Midbrain (tissue), 1 donor: ENCODE data around the gene TSPAN18.

Experiments used
- DNase-seq: peaks from one replicate; lab custom pipeline; 2025; lab: John Stamatoyannopoulos, UW

The TSPAN18 gene

DNA sequence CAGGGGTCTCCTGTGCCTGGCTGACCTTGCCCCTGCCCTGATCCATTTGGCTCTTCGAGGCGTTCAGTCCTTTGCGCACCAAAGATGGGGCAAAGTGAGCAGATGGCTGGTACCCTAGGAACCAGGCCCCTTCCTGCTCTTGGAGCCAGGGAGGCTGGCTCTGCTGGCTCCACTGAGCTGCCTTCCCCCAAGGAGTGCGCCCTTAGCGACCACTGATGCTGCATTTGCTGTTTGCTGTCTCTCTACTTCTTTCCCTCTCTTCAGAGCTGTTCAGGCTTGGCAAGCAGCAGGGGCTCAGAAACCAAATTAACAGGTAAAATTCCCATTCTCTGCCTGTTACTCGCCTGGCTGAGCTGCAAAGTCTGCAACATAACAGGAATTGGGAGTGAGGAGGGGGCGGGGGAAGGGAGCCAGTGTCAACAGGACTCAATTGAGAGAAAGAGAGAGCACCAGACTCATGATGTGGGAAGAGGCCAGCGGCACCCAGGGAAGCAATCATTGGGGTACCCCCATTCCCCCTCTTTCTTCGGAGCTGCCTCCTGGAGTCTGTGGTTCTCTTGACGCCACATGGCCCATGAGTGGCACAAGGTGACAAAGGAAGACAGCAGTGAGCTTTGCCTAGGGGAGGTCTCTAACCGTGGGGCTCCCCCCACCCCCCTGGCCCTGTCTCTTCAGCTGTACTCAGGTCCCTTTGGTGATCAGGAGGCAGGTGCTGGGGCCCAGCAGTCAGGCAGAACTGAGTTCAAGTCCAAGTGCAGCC is 121.6 kb downstream of the TSPAN18 start:
- DNase-seq = no peak

DNA sequence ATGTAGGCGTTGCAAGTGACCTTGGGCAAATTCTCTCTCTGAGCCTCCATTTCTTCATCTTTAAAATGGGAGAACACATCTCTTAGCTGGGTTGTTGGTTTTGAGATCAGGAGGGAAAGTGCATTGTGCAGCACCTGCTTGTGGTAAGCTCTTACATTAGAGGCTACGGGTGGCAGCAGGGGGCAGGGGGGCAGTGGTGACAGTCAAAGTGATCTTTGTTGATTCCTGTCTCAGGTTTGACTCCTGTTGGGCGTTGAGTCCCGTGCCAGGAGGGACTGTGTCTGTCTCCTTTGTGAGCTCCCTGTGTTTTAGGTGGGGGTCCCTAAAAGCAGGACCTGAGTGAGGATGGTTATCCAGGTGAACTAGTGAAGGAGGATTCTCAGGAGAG is 122.2 kb downstream of the TSPAN18 start:
- no peak for DNase-seq

DNA sequence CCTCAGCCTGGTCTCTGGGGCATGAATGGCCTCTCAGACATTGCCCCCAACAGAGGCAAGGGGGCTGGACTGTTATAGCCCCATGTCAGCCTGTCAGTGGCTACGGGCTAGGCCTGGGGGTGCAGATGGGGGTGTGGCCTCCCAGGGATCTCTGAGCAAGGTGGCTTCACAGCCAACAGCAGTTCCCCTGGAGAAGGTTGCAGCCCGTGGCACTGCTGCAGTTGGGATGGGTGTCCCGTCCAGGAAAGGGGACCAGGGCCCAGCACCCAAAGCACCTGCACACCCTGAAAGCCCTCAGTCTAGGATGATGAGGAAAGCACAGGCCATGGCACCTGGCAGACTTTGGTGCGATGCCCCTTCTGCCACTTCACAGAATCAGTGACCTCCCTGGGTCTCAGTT is 122.7 kb downstream of the TSPAN18 start:
- no peak for DNase-seq

DNA sequence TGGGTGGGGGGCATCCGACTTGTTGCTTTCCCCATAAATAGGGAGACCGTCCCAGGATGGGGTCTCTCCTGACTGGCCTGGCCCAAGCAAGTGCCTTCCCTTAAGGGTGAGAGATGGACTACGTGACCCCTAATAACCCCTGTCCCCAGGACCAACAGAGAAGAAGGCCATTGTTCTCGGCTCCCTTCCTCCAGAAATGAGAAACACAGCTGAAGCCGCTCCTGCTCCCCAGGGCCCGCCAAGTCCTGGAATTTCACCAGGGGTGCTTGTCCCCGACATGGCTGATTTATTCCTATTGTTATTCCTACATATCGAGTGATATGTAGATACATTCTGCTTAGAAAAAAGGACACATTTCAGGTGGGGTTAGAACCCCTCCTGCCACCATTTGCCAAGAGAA is 123.2 kb downstream of the TSPAN18 start:
- no peak for DNase-seq

DNA sequence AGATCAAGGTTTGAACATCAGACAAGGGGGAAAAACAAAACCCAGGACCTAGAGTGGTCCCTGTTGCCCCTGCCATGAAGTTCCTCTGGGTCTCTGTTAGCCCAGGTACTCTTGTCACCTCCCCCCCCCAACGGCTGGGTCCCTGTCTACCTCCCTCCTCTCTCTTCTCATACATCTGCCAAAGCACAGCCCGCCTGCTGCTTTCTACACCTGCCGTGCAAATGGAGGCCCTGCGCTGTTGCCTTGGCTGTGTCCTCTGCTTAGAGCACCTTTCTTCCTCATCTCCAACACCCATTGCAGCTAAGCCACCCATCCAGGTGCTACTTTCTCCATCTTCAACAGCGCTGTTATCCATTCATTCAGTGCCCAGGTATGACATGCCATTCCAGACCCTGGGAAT is 124.7 kb downstream of the TSPAN18 start:
- no peak for DNase-seq

DNA sequence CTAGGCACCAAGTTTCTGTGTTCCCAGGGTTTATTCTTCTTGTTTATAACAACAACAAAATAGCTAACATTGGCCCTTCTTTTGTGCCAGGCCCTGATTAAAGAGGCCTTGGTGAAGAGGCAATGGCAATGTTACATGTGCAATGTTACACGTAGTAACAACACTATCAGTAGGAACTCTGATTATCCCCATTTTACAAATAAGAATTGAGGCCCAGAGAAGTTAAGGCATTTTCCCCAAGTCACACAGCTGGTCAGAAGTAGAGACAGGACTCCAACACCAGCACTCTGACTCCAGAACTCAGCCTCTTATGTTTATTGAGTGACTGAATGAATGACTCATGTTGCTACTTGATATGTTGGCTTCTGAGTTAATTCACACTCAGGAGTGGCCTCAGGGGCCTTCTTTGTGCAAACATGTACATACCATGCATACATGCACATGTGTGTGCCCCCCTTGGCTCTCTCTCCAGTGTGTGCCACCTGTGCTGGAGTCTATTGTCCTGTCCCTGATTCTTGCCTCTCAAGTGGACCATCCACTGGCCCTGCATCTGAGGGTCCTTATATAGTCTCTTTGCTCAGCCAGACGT is 125.5 kb downstream of the TSPAN18 start:
- no peak for DNase-seq

DNA sequence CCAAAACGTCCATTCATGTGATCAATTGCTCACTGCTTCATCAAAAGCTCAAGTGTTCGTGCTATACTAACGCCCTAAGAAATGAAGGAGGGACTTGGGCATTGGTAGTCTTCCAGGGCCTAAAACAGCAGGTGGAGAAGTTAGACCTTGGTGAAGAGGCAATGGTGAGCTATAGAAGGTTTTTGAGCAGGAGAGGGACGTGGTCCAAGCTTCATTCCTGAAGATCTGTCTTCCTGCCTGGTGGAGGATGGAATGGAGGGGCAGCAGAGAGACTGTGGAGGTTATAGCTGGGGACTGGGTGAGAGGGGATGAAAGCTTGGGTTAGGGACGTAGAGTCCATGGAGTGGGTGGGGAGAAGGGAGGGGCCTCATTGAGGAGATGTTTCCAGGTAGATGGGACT is 126.2 kb downstream of the TSPAN18 start:
- no peak for DNase-seq

DNA sequence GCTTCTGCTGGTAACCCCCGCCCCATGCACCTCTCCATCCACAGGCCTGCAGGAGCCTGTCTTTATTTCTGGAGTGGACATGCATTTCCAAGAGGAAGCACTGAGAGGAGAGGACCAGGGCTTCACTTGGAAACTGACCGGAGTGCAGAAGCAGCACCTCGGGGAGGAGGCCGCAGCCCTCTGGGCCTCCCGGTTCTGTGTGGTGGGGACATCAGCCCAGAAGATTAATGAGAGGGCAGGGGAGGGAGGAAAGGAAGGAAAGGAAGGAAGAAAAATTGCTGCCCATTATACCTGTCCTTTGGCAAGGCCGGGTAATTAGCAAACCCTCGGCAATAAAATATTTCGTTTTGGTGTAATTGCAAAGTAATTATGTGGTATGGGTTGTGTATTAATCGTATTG is 126.9 kb downstream of the TSPAN18 start:
- DNase-seq = no peak

DNA sequence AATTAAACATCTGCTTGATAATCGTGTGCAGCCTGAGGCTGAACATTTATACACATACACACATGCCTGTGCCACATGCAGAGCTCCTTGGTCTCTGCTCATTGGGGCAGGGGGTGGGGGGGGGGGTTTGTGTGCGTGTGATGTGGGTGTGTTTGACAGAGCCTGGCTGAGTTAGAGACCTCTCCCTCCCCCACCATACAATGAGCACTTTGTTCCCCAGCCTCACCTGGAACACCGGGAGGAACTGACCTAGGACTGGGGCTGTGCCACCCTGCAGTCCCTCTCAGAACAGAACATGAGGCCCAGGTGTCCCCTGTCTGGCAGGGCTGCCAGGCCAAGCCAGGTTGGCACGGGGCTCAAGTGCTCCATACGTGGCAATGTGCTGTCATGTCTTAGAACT is 127.3 kb downstream of the TSPAN18 start:
- DNase-seq = no peak

DNA sequence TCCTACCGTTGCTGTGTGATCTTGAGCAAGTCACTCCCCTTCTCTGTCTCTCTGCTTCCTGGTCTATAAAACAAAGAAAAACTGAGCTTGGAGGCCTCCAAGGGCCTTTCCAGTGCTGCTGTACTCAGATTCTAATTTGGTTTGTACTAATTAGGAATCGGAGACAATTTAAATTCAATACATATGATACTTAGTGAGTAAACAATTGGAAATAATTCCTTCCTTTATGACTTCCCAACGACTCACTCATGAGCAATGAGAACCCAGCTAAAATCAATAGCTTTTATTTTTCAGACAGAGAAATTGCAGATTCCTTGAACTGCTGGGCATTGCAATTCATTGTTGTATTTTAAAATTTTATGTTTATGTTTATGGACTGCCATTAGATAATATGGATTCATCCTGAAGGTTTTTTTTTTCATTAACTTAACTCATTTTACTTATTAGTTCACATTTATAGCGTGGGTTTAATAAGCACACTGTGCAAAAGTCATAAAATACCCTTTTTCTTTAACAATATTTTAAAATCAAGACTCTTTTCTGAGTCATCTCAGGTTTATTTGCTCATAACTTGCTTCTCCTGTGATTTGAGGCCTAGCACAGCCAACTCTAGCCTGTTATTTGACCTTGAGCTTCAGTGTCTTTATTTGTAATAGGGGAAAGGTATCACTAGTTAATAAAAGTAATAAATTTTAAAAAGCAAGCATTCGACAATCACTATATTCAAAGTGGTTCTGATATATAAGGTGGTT is 128.2 kb downstream of the TSPAN18 start:
- no peak for DNase-seq

DNA sequence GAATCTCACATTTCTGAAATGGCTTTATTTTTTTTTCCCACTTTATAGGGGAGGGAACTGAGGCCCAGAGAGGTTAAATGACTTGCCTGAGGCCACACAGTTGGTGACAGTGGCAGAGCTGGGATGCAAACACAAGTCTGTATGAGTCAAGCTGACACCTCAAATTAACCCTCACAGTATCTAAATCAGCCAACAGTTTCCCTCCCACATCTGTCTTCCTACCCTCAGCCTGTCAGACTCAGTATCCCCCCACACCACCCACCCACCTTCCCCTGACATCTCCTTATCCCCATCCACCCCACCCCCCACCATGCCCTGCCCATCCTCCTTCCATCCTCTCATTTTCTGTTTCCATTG is 128.7 kb downstream of the TSPAN18 start:
- DNase-seq = no peak

DNA sequence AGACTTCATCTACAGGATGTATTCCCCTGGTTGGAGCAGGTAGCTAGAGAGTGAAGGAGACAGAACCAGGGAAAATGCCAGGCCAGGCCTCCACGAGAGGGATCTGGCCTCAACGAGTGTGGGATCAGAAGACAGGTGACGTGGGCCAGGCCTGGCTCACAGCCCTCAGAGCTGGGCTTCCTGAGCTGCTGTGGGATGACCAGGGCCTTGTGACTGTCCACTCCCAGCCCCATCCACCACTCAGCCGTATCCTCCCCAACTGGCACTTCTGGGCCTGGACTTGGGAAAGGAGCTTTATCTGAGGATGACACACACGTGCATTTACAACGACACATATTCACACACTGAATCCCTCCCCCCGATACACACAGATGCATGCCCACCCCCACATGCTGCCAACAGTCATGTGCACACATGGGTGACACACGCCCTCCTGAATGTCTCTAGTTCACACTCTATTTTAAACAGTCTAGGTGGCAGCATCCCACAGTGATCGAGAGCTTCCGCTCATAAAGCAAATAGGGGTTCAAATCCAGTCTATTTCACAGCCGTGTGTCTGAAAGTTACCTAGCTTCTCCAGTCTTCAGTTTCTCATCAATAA is 130.8 kb downstream of the TSPAN18 start:
- no peak for DNase-seq

DNA sequence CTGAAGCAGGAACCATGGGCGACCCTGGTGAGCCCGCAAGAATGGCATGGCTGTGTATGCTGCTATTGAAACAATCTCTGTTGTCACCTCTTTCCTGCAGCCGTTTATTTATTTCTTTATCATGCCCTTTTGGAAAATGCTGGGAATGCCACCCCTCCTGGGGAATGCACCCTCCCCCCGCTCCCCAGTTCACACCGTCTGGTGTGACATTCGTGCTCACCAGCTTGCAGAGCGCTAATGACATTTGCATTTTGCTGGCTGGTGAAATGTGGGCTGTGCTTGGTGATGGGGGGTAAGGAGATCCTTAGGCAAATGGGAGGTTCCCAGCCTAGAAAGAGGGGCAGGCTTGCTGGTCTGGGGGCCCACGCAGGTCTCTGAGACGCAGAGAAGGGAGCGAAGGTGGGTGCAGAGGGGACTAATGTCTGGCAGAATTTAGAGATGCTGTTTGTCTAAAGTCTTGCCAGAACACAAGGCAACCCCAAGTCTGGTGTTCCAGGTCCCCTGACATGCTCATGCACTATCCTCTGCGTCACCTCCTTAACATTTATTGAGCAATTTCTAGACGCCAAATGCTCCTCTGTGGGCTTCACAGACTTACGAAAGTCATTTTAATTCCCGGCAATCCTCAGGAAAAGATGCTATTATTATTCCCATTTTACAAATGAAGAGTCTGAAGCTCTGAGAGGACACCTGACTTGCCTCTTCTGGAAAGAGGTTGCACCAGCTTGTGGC is 132.2 kb downstream of the TSPAN18 start:
- DNase-seq = no peak

DNA sequence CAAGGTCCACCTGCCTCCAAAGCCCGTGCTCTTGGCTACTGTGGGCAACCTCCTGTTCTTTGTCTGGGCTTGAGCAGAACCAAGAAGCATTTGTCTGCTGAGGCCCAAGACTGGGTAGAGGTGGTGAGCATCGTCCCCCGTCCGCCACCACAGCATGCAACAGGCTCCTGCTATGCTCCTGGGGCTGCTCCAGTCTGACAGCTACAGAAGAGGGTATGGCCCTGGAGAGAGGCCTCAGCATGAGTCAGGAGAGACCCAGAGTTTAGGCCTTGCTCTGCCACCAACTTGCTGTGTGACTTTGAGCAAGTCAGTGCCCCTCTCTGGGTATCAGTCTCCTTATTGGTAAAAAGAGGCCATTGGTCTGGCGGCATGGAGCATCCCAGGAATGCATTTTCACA is 132.8 kb downstream of the TSPAN18 start:
- DNase-seq = no peak

DNA sequence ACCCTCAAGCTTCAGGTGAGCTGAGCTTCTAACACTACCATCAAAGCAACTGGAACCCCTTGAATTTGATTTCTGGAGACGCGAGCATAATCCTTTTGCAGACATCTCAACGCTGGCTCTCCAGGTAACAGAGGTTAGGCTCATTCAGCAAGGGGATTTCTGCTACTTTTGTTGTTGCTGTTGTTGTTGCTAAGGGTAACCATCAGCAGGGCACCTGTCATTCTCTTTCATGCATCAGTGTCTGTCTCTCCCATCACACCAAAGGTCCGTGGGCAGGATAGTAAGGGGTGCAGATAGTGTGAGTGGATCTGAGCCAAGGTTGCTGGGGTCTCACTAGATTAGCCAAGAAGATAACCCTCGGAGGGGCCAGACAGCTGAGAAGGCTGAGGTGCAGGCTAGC is 133.6 kb downstream of the TSPAN18 start:
- no peak for DNase-seq

DNA sequence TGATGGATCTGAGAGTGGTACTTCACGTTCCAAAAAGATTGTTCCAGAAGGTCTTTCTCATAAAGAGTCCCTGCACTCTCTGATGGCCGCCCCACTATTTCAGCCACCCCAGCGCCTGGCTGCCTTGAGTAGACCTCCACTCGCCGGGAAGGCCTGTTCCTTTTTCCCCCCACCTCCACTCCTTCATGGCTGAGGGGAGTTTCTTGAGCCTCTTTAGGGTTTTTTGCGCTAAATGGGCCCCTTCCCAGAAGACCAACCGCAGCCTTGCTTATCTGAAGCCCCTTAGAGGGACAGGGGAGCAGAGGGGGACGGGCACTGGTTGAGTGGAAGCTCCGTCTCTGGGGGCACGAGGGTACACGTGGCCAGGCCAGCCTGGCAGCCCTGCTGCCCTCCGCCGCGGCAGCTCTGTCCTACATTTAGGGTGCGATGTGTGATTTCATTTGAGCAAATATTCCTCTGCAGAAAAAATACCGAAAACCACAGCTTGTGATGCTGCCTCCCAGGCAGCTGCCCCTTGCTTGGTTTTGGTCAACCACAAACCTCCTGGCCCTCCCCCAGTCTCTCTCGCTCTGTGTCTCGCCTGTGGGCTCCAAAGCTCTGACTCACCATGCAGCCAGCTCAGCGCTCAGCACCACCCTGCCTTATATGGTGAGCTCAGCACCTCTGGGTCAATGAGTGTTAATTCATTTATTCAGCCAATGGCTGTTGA is 135.2 kb downstream of the TSPAN18 start:
- no peak for DNase-seq

DNA sequence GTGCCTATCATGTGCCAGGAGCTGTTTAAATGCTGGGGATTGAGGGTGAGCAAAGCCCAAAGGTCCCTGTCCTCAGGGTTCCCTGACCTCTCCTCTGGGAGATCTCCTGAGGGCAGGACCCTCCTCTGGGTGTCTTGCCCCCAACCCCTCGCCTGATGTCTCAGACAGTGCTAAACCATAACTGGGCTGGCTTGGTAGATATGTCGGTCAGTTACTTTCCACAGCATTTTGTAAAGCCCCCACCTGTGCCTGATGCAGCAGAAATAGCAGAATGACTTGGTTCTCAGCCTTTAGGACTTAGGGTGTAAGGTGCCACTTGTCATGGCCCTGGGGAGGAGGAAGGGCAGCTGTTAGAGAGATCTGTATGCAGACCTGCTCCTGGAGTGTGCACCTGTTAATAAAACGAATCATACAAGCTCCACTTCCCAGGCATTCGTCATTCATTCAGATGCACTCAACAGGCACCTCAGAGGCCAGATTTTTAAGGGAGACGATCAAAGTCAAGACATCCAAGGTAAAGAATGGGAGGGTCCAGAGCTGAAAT is 135.9 kb downstream of the TSPAN18 start:
- no peak for DNase-seq

DNA sequence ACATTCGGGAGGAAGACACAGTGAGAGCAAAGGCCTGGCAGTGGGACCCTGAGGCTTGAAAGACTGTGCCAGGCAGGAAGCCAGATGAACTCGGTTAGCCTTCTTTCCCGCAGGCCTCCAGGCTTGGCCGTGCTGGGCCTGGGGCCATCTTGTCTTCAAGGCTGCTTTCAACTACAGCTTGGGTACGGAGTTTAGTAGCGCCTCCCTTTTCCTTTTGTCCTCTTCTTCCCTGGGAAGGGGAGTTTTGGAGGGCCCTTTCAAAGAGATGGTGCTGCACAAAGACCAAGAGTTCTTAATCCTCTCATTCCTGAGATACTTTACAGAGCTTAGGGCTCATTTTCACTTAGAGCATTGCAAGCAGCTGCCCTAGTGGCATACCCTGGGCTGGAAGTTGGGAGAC is 136.5 kb downstream of the TSPAN18 start:
- peak; percentile 16 for DNase-seq

DNA sequence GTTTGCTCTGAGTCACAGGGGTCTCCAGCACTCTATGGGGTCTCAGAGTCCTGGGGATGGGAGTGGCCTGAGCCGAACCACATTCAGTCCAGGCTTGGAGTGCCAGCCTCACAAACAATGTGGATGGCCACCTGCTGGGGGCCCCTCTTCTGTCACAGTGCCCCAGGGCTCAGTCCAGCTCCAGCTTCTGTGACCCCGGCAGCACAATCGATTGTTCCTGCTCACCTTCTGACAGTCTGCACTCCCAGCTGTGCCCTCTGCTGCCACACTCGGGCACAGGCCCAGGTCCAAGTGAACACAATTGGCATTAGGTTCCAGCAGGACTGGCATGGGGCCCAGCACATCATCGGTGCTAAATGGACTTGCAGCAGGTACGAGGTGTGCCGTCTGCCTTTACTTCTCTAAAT is 139.1 kb downstream of the TSPAN18 start:
- no peak for DNase-seq

DNA sequence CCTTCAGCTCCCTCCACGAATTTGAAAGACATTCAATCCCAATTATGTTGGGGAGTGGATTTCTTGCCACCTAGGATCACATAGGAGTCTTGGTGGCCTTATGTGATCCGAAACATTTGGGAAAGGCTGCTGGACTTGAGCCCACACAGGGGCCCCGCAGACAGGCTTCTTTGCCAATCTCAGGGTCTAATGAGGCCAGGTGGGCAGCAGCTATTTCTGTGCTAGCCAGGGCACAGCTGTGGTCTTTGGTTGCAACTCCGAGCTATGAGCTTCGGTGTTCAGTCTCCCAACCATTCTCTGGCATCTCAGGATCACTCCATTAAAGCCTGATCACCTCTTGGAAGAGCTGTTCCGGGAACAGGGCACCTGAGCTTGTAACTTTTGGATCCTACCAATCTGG is 139.5 kb downstream of the TSPAN18 start:
- no peak for DNase-seq

DNA sequence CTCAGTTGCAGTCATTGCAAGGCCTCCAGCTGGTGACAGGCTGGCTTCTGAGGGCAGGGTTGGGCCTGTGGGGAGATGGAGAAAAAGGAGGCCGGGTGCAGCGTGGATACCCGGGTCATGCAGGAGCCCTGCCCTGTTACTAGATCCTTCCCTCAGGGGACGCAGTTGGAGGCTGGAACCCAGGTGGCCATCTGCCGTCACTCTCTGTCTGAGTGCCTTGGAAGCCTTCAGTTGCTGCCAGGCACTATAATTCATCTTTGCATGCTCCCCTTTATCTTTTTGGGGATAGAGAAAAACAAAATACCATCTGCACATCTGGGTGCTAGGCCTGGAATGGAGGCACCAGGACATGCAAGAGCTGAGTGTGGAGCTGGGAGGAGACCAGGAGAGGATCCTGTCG is 141.3 kb downstream of the TSPAN18 start:
- DNase-seq = no peak
